HG03097 (cell line): ENCODE data around the gene SIRT2.
"Not testable (repeated sequence)": the region's sequence is repeated elsewhere in the genome, so short reads cannot be mapped to it uniquely, and the experiment has no call there.

Source experiments
- ATAC-seq: cut with Tn5 transposase; IDR thresholded peaks from one replicate; pipeline ENCODE4 v1.9.1; 2021; ENCODE audit not compliant: unreplicated experiment, low FRiP score

Gene SIRT2

GRCh38 chr19:38898788-38899446, 501 bp downstream of the SIRT2 start:
- no peak for ATAC-seq

DNA sequence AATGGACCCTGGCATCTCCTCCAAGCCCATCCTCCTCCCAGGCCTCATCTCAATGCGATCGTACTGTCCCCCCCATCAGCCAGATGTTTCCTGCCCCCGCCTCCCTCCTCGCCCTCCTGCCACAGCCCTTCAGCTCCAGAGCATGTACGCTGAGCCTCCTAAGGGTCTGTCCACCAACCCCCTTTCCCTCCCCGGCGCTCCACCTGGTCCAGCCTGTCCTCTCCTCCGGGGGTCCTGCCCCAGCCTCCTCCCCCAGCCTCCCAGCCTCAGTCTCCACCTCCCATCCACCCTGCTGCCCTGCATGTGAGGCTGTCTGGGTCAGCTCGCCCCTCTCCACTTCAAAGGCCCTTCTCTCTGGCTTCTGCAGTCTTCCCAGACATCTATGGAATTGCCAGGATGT, 4.5 kb downstream of the SIRT2 start:
- ATAC-seq: no peak

DNA sequence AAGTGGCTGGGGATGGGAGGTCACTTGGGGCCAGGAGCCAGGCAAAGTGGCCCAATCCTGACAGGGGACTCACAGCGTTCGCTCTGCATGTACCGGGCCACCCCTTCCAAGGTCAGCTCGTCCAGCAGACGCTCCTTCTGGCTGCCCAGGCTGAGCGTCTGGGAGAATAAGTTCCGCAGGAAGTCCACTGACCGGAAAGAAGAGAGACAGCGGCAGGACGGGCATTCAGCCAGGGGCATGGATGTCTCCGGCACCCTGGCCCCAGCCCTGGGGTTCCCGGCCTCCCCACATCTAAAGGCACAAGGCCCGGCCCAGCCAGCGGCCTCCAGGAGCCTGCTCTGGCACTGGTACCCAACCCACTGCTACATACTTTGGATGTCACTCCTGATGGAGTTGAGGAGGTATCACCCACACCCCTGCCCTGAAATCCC, 6.1 kb downstream of the SIRT2 start:
- ATAC-seq: no peak

DNA sequence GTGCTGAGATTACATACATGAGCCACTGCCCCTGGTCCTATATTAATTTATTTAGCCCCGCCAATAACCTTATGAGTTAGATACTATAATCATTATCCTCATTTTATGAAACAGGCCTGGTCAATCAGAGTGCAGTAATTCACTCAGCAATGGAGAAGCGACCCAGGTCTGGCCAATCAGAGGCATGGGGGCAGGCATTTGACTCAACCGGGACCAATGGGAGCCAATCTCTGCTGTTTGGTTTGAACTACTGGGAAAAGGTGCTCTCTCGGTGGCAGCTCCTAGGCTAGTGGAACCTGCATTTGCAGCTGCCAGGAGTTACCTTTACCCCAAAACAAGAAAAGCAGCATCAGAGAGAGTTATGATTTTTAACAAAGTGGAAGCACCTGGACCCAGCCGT, 6.6 kb downstream of the SIRT2 start:
- no peak for ATAC-seq

- ATAC-seq: no peak
Observed at GRCh38 chr19:38891771-38892170, 7.6 kb downstream of the SIRT2 start.

GRCh38 chr19:38890686-38891085, 8.7 kb downstream of the SIRT2 start:
- ATAC-seq: no peak

DNA sequence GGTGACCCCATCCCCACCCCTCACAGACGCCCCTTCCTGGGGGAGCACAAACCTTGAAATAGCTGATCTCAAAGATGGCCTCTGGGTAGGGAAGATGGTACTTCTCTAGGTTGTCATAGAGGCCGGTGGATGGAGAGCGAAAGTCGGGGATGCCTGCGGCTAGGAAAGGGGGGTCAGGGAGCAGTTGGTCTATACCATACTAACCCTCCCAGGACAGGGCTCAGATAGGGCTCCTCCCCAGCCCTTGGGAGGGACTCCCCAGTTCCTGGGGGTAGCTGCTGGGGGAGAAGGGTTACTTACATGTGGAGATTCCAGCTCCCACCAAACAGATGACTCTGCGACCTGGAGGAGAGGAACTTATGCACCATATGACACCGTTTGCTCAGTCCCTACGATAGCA, 9.6 kb downstream of the SIRT2 start:
- no peak for ATAC-seq

DNA sequence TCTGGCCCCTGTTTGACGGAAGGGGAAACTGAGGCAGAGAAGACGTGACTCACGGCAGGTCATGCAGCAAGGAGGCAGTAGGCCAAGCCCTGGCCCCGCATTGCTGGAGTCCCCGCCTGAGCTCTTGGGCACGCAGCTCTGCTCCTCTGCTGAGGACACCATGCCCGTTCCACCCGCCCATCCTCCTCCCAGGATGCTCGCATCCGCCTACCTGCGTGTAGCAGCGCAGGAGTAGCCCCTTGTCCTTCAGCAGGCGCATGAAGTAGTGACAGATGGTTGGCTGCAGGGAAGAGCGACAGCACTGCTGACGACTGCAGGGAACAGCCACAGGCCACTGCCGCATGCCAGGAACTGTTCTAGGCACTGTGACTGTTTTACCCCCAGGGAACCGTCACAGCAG, 10.5 kb downstream of the SIRT2 start:
- no peak for ATAC-seq

DNA sequence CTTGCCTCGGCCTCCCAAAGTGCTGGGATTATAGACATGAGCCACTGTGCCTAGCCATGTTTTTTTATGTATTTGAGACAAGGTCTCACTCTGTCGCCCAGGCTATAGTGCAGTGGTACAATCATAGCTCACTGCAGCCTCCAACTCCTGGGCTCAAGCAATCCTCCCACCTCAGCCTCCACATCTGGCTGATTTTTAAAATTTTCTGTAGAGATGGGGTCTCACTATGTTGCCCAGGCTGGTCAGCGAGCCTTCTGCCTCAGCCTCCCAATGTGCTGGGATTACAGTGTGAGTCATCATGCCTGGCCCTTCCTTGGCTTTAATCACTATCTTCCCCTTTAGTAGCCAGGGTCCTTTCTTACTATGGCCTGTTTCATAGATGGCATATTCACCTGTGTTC, 14.7 kb downstream of the SIRT2 start:
- not testable (repeated sequence) for ATAC-seq

GRCh38 chr19:38883286-38883685, 16.1 kb downstream of the SIRT2 start:
- ATAC-seq: no peak

DNA sequence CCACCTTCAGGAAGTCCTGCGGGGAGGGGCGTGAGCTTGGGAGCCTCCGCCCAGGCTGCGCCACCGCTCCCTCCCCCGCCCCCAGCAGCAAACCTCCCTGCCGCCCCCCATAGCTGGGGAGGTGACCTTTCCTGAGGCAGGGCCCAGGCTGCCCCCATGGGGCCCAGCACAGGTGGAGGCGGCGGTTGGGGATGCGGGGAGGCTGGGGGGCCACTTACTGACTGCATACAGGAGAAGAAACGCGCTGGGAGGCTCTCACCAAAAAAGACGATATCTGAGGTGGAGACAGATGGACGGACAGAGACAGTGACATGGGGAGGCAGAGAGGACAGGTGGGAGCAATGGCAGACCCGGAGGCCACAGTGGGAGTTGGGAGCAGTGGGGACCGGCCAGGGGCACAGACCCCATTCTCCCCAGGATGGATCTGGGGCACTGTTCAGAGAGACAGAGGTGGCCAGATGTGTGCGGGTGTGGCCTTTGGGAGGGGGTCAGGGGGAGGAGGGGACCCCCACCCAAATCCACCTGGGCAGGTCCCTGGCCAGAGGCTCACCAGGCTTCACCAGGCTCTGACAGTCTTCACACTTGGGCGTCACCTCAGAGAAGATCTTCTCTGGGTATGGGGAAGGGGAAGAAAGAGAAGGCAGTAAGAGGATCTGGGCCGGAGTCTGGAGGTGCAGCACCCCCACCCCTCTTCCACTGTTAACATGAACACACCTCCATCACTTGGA, 18.4 kb downstream of the SIRT2 start:
- no peak for ATAC-seq

DNA sequence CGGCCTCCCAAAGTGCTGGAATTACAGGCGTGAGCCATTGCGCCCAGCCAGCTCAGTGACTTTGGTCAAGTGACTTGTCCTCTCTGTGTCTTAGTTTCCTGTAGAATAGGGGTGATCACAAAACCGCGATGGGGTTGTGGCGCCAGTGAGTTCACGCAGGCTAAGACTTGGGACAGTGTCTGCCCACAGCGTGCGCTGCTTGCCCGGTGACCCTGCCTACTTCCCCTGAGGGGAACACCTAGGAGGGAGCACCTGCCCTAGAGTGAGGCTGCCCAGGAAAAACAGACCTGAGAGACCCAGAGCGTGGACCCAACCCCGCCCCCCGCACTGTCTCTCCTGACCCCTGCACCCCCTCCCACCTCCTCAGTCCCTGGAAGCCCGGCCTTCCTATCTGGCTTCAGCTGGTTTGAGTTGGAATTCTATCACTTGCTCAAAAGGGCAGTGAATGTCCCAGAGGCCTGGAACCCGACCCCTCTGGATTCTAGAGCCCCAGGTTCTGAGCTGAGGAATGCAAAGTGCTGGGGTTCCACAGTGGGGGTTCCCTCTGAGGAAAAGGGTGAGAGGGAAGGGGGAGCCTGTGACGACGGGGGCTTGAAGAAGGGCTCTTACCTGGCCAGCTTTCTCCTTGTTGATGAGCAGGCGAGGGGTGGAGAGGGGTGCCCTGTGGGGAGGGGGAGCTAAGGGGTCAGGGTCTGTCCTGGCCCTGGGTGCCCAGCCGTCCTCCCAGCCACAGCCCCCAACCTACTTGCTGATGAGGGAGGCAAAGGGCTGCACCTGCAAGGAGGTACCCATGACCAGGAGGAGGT, 19.1 kb downstream of the SIRT2 start:
- no peak for ATAC-seq

DNA sequence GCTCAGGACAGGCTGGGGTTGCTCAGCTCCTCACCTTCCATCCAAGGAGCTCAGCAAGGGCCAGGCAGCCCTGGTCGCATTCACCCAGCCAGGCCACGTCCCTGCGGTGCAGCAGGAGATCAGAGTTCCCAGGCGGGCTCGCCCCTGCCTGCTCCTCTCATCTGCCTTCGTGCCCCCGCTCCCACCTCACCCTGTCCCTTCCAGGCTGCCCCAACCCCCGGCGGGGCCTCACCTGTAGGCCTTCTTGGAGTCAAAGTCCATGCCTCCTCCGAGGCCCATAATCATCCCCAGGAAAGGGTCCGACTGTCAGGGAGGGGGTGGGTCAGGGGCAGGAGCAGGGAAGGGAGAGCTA, 20.0 kb downstream of the SIRT2 start:
- ATAC-seq: no peak

GRCh38 chr19:38878575-38879399, 20.6 kb downstream of the SIRT2 start:
- no peak for ATAC-seq

GRCh38 chr19:38877781-38878574, 21.4 kb downstream of the SIRT2 start, which contains the start of gene RINL:
Gene RINL (minus strand): TSS chr19:38878275. CDS start chr19:38876742, 1,533 bp downstream.
- ATAC-seq: no peak

GRCh38 chr19:38875656-38876395, 23.6 kb downstream of the SIRT2 start:
- ATAC-seq: no peak

DNA sequence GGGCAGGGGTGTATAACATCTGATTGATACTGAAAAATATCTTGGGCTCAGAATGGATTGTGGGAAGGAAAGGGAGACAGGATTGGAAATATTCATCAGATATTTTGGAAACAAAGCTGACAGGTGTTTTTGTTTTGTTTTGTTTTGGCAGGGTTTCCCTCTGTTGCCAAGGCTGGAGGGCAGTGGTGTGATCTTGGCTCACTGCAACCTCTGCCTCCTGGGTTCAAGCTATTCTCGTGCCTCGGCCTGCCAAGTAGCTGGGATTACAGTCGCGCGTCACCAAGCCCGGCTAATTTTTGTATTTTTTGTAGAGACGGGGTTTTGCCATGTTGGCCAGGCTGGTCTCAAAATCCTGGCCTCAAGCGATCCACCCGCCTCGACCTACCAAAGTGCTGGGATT, 26.0 kb downstream of the SIRT2 start:
- not testable (repeated sequence) for ATAC-seq

DNA sequence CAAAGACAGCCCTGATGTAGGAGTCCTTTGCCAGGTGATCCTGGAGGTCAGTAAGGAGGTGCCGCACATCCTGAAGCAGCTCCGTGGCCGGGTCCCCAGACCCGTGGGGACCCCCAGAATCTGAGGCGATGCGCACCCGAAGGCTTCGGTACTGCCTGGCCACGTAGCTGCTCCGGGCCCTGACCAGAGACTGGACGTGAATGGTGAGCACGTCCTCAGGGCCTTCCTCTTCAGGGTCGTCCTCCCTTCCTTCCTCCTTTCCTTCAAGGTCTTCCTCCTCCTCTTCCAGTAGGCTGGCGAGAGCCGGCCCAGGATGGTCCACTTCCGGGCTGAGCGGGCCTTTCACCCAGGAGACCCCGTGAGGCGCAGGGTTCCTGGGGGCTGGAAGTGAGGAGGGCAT, 28.8 kb downstream of the SIRT2 start:
- ATAC-seq: no peak
